ENCODE measurements around the gene OR2T34.
"Not testable (repeated sequence)": the region's sequence is repeated elsewhere in the genome, so short reads cannot be mapped to it uniquely, and the experiment has no call there.

OR2T34 gene, protein sequence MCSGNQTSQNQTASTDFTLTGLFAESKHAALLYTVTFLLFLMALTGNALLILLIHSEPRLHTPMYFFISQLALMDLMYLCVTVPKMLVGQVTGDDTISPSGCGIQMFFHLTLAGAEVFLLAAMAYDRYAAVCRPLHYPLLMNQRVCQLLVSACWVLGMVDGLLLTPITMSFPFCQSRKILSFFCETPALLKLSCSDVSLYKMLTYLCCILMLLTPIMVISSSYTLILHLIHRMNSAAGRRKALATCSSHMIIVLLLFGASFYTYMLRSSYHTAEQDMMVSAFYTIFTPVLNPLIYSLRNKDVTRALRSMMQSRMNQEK

GRCh38 chr1:248574657-248575056 lies at the start of gene OR2T34:
Gene OR2T34 (minus strand): TSS chr1:248574757. CDS start chr1:248574757, 0 bp downstream.
- not testable (repeated sequence) for H3K4me1 Mint-ChIP-seq (ENCODE audit: low read depth); H3K4me3 Mint-ChIP-seq; H3K27ac Mint-ChIP-seq; H3K27me3 Mint-ChIP-seq; H3K9me3 Mint-ChIP-seq; H3K36me3 Mint-ChIP-seq (ENCODE audit: low read depth)

DNA sequence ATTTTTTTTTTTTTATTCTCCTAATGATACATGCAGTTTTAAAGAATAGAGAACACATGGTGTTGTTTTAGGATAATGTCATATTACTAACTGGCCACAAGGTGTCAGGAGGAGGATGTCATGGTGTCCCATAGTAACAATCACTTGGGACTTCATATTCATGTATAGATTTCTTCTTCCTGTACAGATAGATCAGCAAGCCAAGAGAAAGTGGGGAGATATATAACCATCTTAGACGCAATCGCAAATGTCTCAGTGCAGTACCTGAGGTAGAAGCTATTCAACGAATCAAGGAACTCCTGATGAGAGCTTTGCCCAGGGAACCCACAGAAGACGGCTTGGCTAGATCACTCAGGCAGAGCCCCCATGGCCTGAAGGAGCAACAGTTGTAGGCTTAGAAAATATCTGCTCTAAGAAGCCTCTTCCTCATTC lies 48.0 kb upstream of the OR2T34 start:
- Mint-ChIP-seq H3K4me1 (ENCODE audit: low read depth) (peaks cover 4% of the 10 kb centered on the region), H3K27me3 (no peaks in the 10 kb centered on the region), H3K4me3 (no peak overlapping the region), H3K36me3 (ENCODE audit: low read depth) (no peaks in the 10 kb centered on the region), H3K27ac (no peak overlapping the region), H3K9me3 (no peaks in the 10 kb centered on the region)

- H3K36me3 Mint-ChIP-seq (ENCODE audit: low read depth) = no peaks in the 10 kb centered on the region
- H3K4me3 Mint-ChIP-seq = no peak overlapping the region
- no peaks in the 10 kb centered on the region for H3K9me3 Mint-ChIP-seq
- no peak overlapping the region for H3K27ac Mint-ChIP-seq
- H3K4me1 Mint-ChIP-seq (ENCODE audit: low read depth) = peaks cover 4% of the 10 kb centered on the region
- no peaks in the 10 kb centered on the region for H3K27me3 Mint-ChIP-seq
These were observed 47.2 kb upstream of the OR2T34 start for GRCh38 chr1:248621770-248622169.

DNA sequence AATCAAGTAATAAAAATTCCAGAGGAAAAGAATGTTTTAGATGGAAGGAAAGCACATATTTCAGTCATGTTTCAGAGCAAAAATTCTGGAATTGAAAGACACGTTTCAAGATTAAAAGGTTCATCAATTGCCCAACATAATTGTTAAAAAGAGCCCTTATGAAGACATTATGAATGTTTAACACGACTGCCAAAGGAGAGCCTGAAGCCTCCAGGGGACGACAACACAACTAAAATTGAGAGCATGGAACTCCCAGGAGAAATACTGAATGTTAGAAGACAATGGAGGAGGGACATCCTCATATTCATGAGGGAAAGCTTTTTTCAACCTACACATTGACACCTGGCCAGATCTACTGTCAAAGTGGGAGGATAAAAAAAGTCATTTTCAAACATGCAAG lies 44.3 kb upstream of the OR2T34 start:
- H3K4me3 Mint-ChIP-seq = no peak overlapping the region
- H3K27me3 Mint-ChIP-seq = no peaks in the 10 kb centered on the region
- no peaks in the 10 kb centered on the region for H3K9me3 Mint-ChIP-seq
- H3K36me3 Mint-ChIP-seq (ENCODE audit: low read depth) = no peaks in the 10 kb centered on the region
- no peak overlapping the region for H3K27ac Mint-ChIP-seq
- peaks cover 15% of the 10 kb centered on the region for H3K4me1 Mint-ChIP-seq (ENCODE audit: low read depth)

GRCh38 chr1:248618119-248618518 lies 43.6 kb upstream of the OR2T34 start:
- H3K4me3 Mint-ChIP-seq = no peak overlapping the region
- peaks cover 23% of the 10 kb centered on the region for H3K4me1 Mint-ChIP-seq (ENCODE audit: low read depth)
- no peaks in the 10 kb centered on the region for H3K36me3 Mint-ChIP-seq (ENCODE audit: low read depth)
- H3K27ac Mint-ChIP-seq = no peak overlapping the region
- H3K9me3 Mint-ChIP-seq = no peaks in the 10 kb centered on the region
- H3K27me3 Mint-ChIP-seq = no peaks in the 10 kb centered on the region

GRCh38 chr1:248613742-248614141 lies 39.2 kb upstream of the OR2T34 start:
- peaks cover 43% of the 10 kb centered on the region for H3K4me1 Mint-ChIP-seq (ENCODE audit: low read depth)
- no peaks in the 10 kb centered on the region for H3K27me3 Mint-ChIP-seq
- peak overlapping the region; percentile 87 for H3K27ac Mint-ChIP-seq
- peak overlapping the region; percentile 15 for H3K4me3 Mint-ChIP-seq
- no peaks in the 10 kb centered on the region for H3K9me3 Mint-ChIP-seq
- H3K36me3 Mint-ChIP-seq (ENCODE audit: low read depth) = no peaks in the 10 kb centered on the region

GRCh38 chr1:248611883-248612414 lies 37.4 kb upstream of the OR2T34 start:
- peak overlapping the region; percentile 31 for H3K27ac Mint-ChIP-seq
- no peak overlapping the region for H3K4me3 Mint-ChIP-seq
- H3K36me3 Mint-ChIP-seq (ENCODE audit: low read depth) = no peaks in the 10 kb centered on the region
- no peaks in the 10 kb centered on the region for H3K27me3 Mint-ChIP-seq
- H3K4me1 Mint-ChIP-seq (ENCODE audit: low read depth) = peaks cover 43% of the 10 kb centered on the region
- H3K9me3 Mint-ChIP-seq = no peaks in the 10 kb centered on the region

DNA sequence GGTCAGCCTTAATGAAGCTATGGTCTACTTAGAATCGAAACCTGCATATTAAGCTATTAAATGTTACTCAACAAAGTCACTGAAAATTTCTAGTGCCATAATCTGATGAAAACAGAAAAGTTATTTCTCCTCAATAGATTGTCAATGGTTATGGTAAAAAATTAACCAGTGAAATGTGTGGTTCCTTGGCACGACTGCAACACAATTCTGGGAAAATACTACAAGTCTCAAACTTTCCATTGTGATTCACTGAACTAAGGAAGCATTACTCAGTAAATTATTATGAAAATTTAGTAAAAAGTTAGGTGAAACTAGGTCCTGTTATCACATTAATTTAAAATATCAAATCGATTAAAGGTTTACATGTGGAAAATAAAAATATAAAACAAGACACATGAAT lies 35.7 kb upstream of the OR2T34 start:
- H3K27me3 Mint-ChIP-seq = no peaks in the 10 kb centered on the region
- H3K36me3 Mint-ChIP-seq (ENCODE audit: low read depth) = no peaks in the 10 kb centered on the region
- peak overlapping the region; percentile 53 for H3K27ac Mint-ChIP-seq

GRCh38 chr1:248599396-248599795 lies 24.8 kb upstream of the OR2T34 start:
- Mint-ChIP-seq H3K9me3 (no peaks in the 10 kb centered on the region), H3K4me3 (no peak overlapping the region), H3K27ac (no peak overlapping the region), H3K36me3 (ENCODE audit: low read depth) (no peaks in the 10 kb centered on the region), H3K4me1 (ENCODE audit: low read depth) (peaks cover 8% of the 10 kb centered on the region), H3K27me3 (no peaks in the 10 kb centered on the region)

More for the DNA sequence above, 35.7 kb upstream of the OR2T34 start:
- peaks cover 41% of the 10 kb centered on the region for H3K4me1 Mint-ChIP-seq (ENCODE audit: low read depth)
- no peak overlapping the region for H3K4me3 Mint-ChIP-seq
- no peaks in the 10 kb centered on the region for H3K9me3 Mint-ChIP-seq

GRCh38 chr1:248597589-248597988 lies 23.0 kb upstream of the OR2T34 start, which contains the start of gene OR2T10:
Gene OR2T10 (minus strand): TSS chr1:248597700. CDS start chr1:248593768, 3,932 bp downstream.
- peaks cover 8% of the 10 kb centered on the region for H3K4me1 Mint-ChIP-seq (ENCODE audit: low read depth)
- H3K4me3 Mint-ChIP-seq = no peak within 1 kb of the TSS
- no peaks in the 10 kb centered on the region for H3K36me3 Mint-ChIP-seq (ENCODE audit: low read depth)
- H3K27ac Mint-ChIP-seq = peak within 1 kb of the TSS; percentile 38
- H3K9me3 Mint-ChIP-seq = no peaks in the 10 kb centered on the region
- H3K27me3 Mint-ChIP-seq = no peaks in the 10 kb centered on the region

GRCh38 chr1:248596615-248597014 lies 22.1 kb upstream of the OR2T34 start:
- Mint-ChIP-seq H3K36me3 (ENCODE audit: low read depth) (no peaks in the 10 kb centered on the region), H3K27ac (peak overlapping the region; percentile 38), H3K9me3 (no peaks in the 10 kb centered on the region), H3K4me1 (ENCODE audit: low read depth) (peaks cover 8% of the 10 kb centered on the region), H3K4me3 (no peak overlapping the region), H3K27me3 (no peaks in the 10 kb centered on the region)

DNA sequence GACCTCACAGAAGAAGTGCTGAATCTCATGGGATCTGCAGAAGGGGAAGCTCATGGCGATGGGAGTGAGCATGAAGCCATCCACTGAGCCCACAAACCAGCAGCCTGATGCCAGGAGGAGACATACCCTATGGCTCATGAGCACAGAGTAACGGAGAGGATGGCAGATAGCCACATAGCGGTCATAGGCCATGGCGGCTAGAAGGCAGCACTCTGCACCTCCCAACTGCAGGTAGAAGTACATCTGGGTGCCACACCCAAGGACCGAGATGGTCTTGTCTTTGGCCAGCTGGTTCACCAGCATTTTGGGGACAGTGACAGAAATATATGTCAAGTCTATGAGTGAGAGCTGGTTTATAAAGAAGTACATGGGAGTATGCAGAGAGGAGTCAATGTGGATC lies 18.7 kb upstream of the OR2T34 start:
- H3K9me3 Mint-ChIP-seq = no peaks in the 10 kb centered on the region
- H3K27me3 Mint-ChIP-seq = no peaks in the 10 kb centered on the region
- H3K4me3 Mint-ChIP-seq = no peak overlapping the region
- H3K36me3 Mint-ChIP-seq (ENCODE audit: low read depth) = no peaks in the 10 kb centered on the region
- no peak overlapping the region for H3K27ac Mint-ChIP-seq
- peaks cover 8% of the 10 kb centered on the region for H3K4me1 Mint-ChIP-seq (ENCODE audit: low read depth)

GRCh38 chr1:248592655-248593054 lies 18.1 kb upstream of the OR2T34 start:
- no peak overlapping the region for H3K27ac Mint-ChIP-seq
- H3K36me3 Mint-ChIP-seq (ENCODE audit: low read depth) = no peaks in the 10 kb centered on the region
- H3K27me3 Mint-ChIP-seq = no peaks in the 10 kb centered on the region
- no peaks in the 10 kb centered on the region for H3K9me3 Mint-ChIP-seq
- no peak overlapping the region for H3K4me3 Mint-ChIP-seq
- peaks cover 8% of the 10 kb centered on the region for H3K4me1 Mint-ChIP-seq (ENCODE audit: low read depth)

DNA sequence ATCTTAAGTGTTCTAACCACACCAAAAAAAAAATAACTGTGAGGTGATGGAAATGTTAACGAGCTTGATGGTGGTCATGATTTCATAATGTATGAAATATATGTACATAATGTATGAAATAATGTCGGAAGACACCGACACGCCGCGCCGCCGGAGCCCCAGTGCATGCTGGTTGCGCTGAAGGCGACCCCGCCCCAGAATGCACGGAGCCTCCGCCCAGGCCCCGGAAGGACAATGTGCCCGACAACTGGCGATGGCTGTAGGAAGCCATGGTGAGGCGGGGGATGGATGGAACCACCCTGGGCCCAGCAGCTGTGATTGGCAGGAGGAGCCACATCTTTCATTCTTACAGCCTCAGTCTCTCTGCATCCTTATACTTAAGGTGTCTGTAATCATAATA lies 15.5 kb upstream of the OR2T34 start:
- no peaks in the 10 kb centered on the region for H3K4me1 Mint-ChIP-seq (ENCODE audit: low read depth)
- H3K4me3 Mint-ChIP-seq = no peak overlapping the region
- H3K27me3 Mint-ChIP-seq = no peaks in the 10 kb centered on the region
- no peaks in the 10 kb centered on the region for H3K9me3 Mint-ChIP-seq
- H3K36me3 Mint-ChIP-seq (ENCODE audit: low read depth) = no peaks in the 10 kb centered on the region
- H3K27ac Mint-ChIP-seq = no peak overlapping the region

DNA sequence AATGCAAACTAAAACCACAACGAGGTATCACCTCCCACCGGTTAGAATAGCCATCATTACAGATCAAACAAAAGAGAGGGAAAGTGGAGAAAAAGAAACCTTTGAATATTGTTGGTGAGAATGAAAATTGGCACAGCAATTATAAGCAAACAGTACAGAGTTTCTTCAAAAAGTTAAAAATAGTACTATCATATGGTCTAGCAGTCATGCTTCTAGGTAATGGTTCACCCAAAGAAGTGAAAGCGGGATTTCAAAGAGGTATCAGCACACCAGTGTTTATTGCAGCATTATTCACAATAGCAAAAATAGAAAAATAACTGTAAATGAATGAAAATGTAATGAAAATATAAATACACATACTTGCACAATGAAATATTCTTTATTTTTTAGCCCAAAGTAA lies 14.8 kb upstream of the OR2T34 start:
- H3K27ac Mint-ChIP-seq = no peak overlapping the region

GRCh38 chr1:248585266-248585665 lies 10.7 kb upstream of the OR2T34 start:
- Mint-ChIP-seq H3K4me1 (ENCODE audit: low read depth) (no peaks in the 10 kb centered on the region), H3K9me3 (no peaks in the 10 kb centered on the region), H3K36me3 (ENCODE audit: low read depth) (no peaks in the 10 kb centered on the region), H3K27ac (no peak overlapping the region), H3K27me3 (no peaks in the 10 kb centered on the region), H3K4me3 (no peak overlapping the region)

More for the DNA sequence above, 14.8 kb upstream of the OR2T34 start:
- H3K36me3 Mint-ChIP-seq (ENCODE audit: low read depth) = no peaks in the 10 kb centered on the region
- no peaks in the 10 kb centered on the region for H3K4me1 Mint-ChIP-seq (ENCODE audit: low read depth)
- no peaks in the 10 kb centered on the region for H3K9me3 Mint-ChIP-seq
- no peaks in the 10 kb centered on the region for H3K27me3 Mint-ChIP-seq
- no peak overlapping the region for H3K4me3 Mint-ChIP-seq
